Fibroblast of mammary gland (primary cell): ENCODE measurements around the gene PRKG2.

Experiments used
- DNase-seq: peaks from one replicate; pipeline ENCODE4 v3.0.0-alpha.2; 2010; ENCODE audit warnings: low read depth
- H3K4me3 ChIP-seq: 2 replicates; pipeline ENCODE4 v1.5.1; 2011; ENCODE audit warnings: low read depth, mild to moderate bottlenecking, low read length, moderate library complexity; ENCODE audit not compliant: control insufficient read depth
- CTCF ChIP-seq: conservative IDR thresholded peaks from 2 replicates; pipeline ENCODE4 v1.5.1; 2011; ENCODE audit warnings: low read depth, low read length, inconsistent platforms; ENCODE audit not compliant: control insufficient read depth, insufficient read depth

The PRKG2 gene

GRCh38 chr4:81217779-81218178 is 2.8 kb upstream of the PRKG2 start:
- no peak overlapping the region for H3K4me3 ChIP-seq
- no peak for TF ChIP-seq CTCF
- DNase-seq = no peak

- TF ChIP-seq CTCF = peak; percentile 6
- no peak for DNase-seq
- no peak overlapping the region for H3K4me3 ChIP-seq
Observed at GRCh38 chr4:81215931-81216330, 909 bp upstream of the PRKG2 start.

- TF ChIP-seq CTCF = no peak
- DNase-seq = peak; percentile 27
- H3K4me3 ChIP-seq = peak overlapping the region; percentile 56
Observed at GRCh38 chr4:81214144-81214880, 710 bp downstream of the PRKG2 start.

- peak; percentile 33 for DNase-seq
- H3K4me3 ChIP-seq = no peak overlapping the region
- no peak for TF ChIP-seq CTCF
Observed at GRCh38 chr4:81213671-81214070, 1.4 kb downstream of the PRKG2 start.

- DNase-seq = peak; percentile 78
- no peak overlapping the region for H3K4me3 ChIP-seq
- no peak for TF ChIP-seq CTCF
Observed at GRCh38 chr4:81211956-81212355, 3.1 kb downstream of the PRKG2 start.

GRCh38 chr4:81207828-81208227 is 7.2 kb downstream of the PRKG2 start:
- no peak overlapping the region for H3K4me3 ChIP-seq
- no peak for TF ChIP-seq CTCF
- DNase-seq = peak; percentile 90
